ENCODE results near the gene ELMO1. TPM values are rescaled to one million over a fixed set of nuclear protein-coding genes. Genes with fewer than 3 reads are reported as not detected.

Gene ELMO1
- total and polyA plus RNA-seq, 2 experiments from 2014 or later, result 6.5 to 24.9 TPM

- no peaks in the 10 kb centered on the region for H3K9me2 ChIP-seq (ENCODE audit: insufficient read depth)
- Mint-ChIP-seq H3K36me3 (ENCODE audit: low read depth) (peaks cover 6% of the 10 kb centered on the region), H3K4me1 (peaks cover 14% of the 10 kb centered on the region), H3K27ac (no peak overlapping the region), H3K9me3 (peaks cover 6% of the 10 kb centered on the region), H3K4me3 (no peak overlapping the region), H3K27me3 (ENCODE audit: insufficient read depth, low read depth, poor library complexity) (peaks cover 2% of the 10 kb centered on the region)
- DNase-seq (ENCODE audit: low spot score), result no peak
- no peaks in the 10 kb centered on the region for H3K27me3 ChIP-seq (ENCODE audit: insufficient read depth)
- H3K4me1 ChIP-seq (ENCODE audit: insufficient read depth), result peaks cover 7% of the 10 kb centered on the region; the same call in 1 of the 2 replicates
- no peaks in the 10 kb centered on the region for H4K20me1 ChIP-seq (replicated peaks; ENCODE audit: insufficient read depth)
- no peaks in the 10 kb centered on the region for H3K79me2 ChIP-seq (replicated peaks; ENCODE audit: insufficient read depth)
- no peak overlapping the region for H3K27ac ChIP-seq (ENCODE audit: low read depth)
- H2AFZ ChIP-seq, result no peak overlapping the region
- no peak overlapping the region for H3K4me2 ChIP-seq
- H3K4me3 ChIP-seq, result no peak overlapping the region
- TF ChIP-seq REST (IDR thresholded peaks at IDR 0.05; ENCODE audit: unreplicated experiment) (no peak), EZH2phosphoT487 (IDR thresholded peaks at IDR 0.05; ENCODE audit: unreplicated experiment) (no peak), STAT1 (IDR thresholded peaks at IDR 0.05; ENCODE audit: unreplicated experiment) (no peak), ETS1 (IDR thresholded peaks at IDR 0.05) (no peak), CREB1 (CRISPR knock-in tag; IDR thresholded peaks at IDR 0.05; ENCODE audit: low read depth) (no peak), JUNB (IDR thresholded peaks at IDR 0.05; ENCODE audit: unreplicated experiment) (no peak), ZNF331 (CRISPR knock-in tag; IDR thresholded peaks at IDR 0.05; ENCODE audit: low read depth) (no peak), ZNF114 (CRISPR knock-in tag; IDR thresholded peaks at IDR 0.05) (no peak), ZNF462 (CRISPR knock-in tag; IDR thresholded peaks at IDR 0.05) (no peak), EZH2 (IDR thresholded peaks at IDR 0.05; ENCODE audit: low read depth, unreplicated experiment) (no peak), POLR2AphosphoS5 (IDR thresholded peaks at IDR 0.05; ENCODE audit: low read depth) (no peak), CTCF (conservative IDR thresholded peaks at IDR 0.05; ENCODE audit: low read depth in 2 of 2) (no peak), NANOG (IDR thresholded peaks at IDR 0.05; ENCODE audit: borderline replicate concordance) (no peak)
- H3F3A ChIP-seq (replicated peaks; ENCODE audit: low read depth), result no peaks in the 10 kb centered on the region
- peak; percentile 52 for ATAC-seq
- no peaks in the 10 kb centered on the region for H3K36me3 ChIP-seq (ENCODE audit: insufficient read depth)
Observed at GRCh38 chr7:37410305-37411229, 38.1 kb downstream of the ELMO1 start.

Measured in GM23338 (cell line).